ENCODE results near the gene DNAH1. TPM values are rescaled to one million over a fixed set of nuclear protein-coding genes. Genes with fewer than 3 reads are reported as not detected.
A peak's percentile ranks its signal among the peaks of the same experiment; 100 is the strongest.

The DNAH1 gene
- total RNA-seq, 3 donors from 2014 or later, result 7.5 to 11.5 (median 10.8) TPM

- DNase-seq (ENCODE audit: low spot score in 2 of 2), result no peak
- H3K9me3 ChIP-seq, result no peaks in the 10 kb centered on the region
- intact Hi-C loops (cut with DNase I; ENCODE audit: low total_unique reads), result no loop called here
- TF ChIP-seq POLR2AphosphoS5 (IDR thresholded peaks at IDR 0.05), result no peak
- TF ChIP-seq, protein P1, sequence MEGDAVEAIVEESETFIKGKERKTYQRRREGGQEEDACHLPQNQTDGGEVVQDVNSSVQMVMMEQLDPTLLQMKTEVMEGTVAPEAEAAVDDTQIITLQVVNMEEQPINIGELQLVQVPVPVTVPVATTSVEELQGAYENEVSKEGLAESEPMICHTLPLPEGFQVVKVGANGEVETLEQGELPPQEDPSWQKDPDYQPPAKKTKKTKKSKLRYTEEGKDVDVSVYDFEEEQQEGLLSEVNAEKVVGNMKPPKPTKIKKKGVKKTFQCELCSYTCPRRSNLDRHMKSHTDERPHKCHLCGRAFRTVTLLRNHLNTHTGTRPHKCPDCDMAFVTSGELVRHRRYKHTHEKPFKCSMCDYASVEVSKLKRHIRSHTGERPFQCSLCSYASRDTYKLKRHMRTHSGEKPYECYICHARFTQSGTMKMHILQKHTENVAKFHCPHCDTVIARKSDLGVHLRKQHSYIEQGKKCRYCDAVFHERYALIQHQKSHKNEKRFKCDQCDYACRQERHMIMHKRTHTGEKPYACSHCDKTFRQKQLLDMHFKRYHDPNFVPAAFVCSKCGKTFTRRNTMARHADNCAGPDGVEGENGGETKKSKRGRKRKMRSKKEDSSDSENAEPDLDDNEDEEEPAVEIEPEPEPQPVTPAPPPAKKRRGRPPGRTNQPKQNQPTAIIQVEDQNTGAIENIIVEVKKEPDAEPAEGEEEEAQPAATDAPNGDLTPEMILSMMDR (IDR thresholded peaks at IDR 0.05), result no peak
- no peak for TF ChIP-seq POLR2A (IDR thresholded peaks at IDR 0.05)
- no peaks in the 10 kb centered on the region for H3K36me3 ChIP-seq
- no peaks in the 10 kb centered on the region for H3K4me1 ChIP-seq
- no peak overlapping the region for H3K27ac ChIP-seq
- H3K4me3 ChIP-seq, result no peak overlapping the region
- H3K27me3 ChIP-seq, result no peaks in the 10 kb centered on the region
These were observed 52.1 kb downstream of the DNAH1 start for GRCh38 chr3:52367891-52368880.

- H3K36me3 ChIP-seq, result no peaks in the 10 kb centered on the region
- intact Hi-C loops (cut with DNase I; ENCODE audit: low total_unique reads), result no loop called here
- no peaks in the 10 kb centered on the region for H3K9me3 ChIP-seq
These were observed 54.4 kb downstream of the DNAH1 start for GRCh38 chr3:52370531-52370930.

DNA sequence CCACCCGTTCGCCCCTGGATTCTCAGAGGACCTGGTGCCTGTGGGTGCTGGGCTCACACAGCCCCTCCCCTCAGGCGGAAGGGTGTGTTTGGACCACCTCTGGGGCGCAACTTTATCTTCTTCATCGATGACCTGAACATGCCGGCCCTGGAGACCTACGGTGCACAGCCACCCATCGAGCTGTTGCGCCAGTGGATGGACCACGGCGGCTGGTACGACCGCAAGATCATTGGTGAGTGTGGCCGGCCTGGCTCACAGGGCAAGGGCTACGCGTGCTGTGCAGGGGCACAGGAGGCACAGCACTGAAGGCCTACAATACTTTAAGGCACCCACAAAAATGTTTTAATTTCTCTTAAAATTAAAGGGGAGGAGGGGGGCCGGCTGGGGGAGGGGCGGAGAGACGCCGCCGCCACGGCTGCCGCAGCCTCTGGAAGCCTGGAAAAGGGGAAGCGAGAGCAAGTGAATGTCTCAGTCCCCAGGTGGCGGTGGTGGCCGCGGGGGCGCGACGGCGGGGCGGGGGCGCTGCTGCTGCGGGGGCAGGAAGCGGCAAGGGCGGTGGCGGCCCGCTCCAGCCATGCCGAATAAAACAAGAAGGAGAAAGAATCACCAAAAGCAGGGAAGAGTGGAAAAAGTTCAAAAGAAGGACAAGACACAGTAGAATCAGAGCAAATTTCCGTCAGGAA, 56.8 kb downstream of the DNAH1 start:
- Histone ChIP-seq H3K27me3 (no peaks in the 10 kb centered on the region), H3K4me1 (no peaks in the 10 kb centered on the region), H3K36me3 (no peaks in the 10 kb centered on the region), H3K9me3 (no peaks in the 10 kb centered on the region), H3K27ac (no peak overlapping the region), H3K4me3 (peak overlapping the region; percentile 5 to 22 (median 9))
- intact Hi-C loops (cut with DNase I; ENCODE audit: low total_unique reads), result loop anchor here (1.0 kb wide), 1 partner anchor 23 kb away; no protein-coding TSS in a partner anchor
- no peak for DNase-seq (ENCODE audit: low spot score in 2 of 2)
- TF ChIP-seq POLR2A (IDR thresholded peaks at IDR 0.05) (no peak), POLR2AphosphoS5 (IDR thresholded peaks at IDR 0.05) (no peak)
- TF ChIP-seq, protein P1 (IDR thresholded peaks at IDR 0.05), result no peak

More at GRCh38 chr3:52370531-52370930, 54.4 kb downstream of the DNAH1 start:
- TF ChIP-seq POLR2A (IDR thresholded peaks at IDR 0.05) (no peak), POLR2AphosphoS5 (IDR thresholded peaks at IDR 0.05) (no peak)
- TF ChIP-seq, protein P1 (IDR thresholded peaks at IDR 0.05), result no peak
- H3K27ac ChIP-seq, result no peak overlapping the region
- no peaks in the 10 kb centered on the region for H3K4me1 ChIP-seq
- H3K27me3 ChIP-seq, result no peaks in the 10 kb centered on the region
- no peak overlapping the region for H3K4me3 ChIP-seq
- DNase-seq (ENCODE audit: low spot score in 2 of 2), result no peak

DNA sequence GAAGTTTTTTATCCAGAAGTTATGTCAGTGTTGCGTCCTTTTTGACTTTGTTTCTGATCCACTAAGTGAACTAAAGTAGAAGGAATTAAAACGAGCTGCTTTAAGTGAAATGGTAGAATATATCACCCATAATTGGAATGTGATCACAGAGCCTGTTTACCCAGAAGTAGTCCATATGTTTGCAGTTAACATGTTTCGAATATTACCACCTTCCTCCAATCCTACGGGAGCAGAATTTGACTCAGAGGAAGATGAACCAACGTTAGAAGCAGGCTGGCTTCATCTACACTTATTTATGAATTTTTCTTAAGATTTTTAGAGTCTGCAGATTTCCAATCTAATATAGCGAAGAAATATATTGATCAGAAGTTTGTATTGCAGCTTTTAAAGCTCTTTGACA, 57.6 kb downstream of the DNAH1 start:
- TF ChIP-seq POLR2A (IDR thresholded peaks at IDR 0.05) (no peak), POLR2AphosphoS5 (IDR thresholded peaks at IDR 0.05) (no peak)
- TF ChIP-seq, protein P1 (IDR thresholded peaks at IDR 0.05), result no peak
- Histone ChIP-seq H3K27me3 (no peaks in the 10 kb centered on the region), H3K4me1 (no peaks in the 10 kb centered on the region), H3K4me3 (no peak overlapping the region), H3K36me3 (no peaks in the 10 kb centered on the region), H3K9me3 (no peaks in the 10 kb centered on the region), H3K27ac (no peak overlapping the region)
- no peak for DNase-seq (ENCODE audit: low spot score in 2 of 2)
- intact Hi-C loops (cut with DNase I; ENCODE audit: low total_unique reads), result no loop called here

GRCh38 chr3:52374173-52374572, 58.1 kb downstream of the DNAH1 start:
- Histone ChIP-seq H3K36me3 (no peaks in the 10 kb centered on the region), H3K9me3 (no peaks in the 10 kb centered on the region), H3K27me3 (no peaks in the 10 kb centered on the region), H3K27ac (no peak overlapping the region), H3K4me3 (no peak overlapping the region), H3K4me1 (no peaks in the 10 kb centered on the region)
- intact Hi-C loops (cut with DNase I; ENCODE audit: low total_unique reads), result no loop called here
- DNase-seq (ENCODE audit: low spot score in 2 of 2), result no peak
- TF ChIP-seq POLR2A (IDR thresholded peaks at IDR 0.05), result no peak
- TF ChIP-seq, protein P1 (IDR thresholded peaks at IDR 0.05), result no peak
- no peak for TF ChIP-seq POLR2AphosphoS5 (IDR thresholded peaks at IDR 0.05)
